GM18502 (cell line): ENCODE data around the gene DCUN1D5.

ENCODE experiments used
- ATAC-seq: cut with Tn5 transposase; IDR thresholded peaks from one replicate; pipeline ENCODE4 v1.9.1; 2021; ENCODE audit warnings: mild to moderate bottlenecking; ENCODE audit not compliant: unreplicated experiment, poor library complexity

DCUN1D5 gene

DNA sequence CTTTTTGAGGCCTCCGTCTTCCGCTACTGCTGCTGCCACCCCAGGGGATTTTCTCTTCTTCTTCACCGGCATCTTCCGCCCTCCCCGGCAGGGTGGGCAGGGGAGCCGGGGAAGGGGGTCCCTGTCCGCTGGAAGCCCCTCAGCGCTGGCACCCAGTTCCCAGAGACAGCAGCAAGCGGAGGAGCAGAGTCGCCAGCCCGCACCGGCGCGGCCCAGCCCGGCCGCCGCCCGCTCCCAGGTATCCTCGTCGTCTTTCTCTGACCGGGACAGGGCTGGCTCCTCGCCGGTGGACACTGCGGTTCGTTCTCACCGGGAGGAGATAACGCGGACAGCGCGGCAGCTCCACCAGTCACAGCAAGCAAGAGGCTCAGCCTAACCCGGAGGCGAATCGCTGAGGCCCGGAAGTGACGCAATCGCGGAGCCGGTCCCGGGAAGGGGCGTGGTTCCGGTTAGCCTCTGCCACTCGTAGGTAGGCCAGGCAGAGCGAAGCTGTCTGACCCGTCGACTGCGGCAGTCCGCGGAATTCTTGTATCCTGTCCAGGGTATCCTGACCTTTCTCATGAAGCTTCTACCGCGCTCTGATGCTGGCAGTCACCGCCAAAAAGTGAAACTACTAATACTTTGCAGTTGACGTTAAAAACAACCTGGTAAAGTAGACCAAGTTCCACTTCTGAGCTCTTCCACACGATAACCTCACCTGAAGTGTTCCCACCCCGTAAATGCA lies at the start of gene DCUN1D5:
TSS of gene DCUN1D5 (minus strand) at position 360 of the 724 bp plus-strand sequence. CDS start at position 72, 288 bp downstream.
- ATAC-seq, result peak; percentile 99

DNA sequence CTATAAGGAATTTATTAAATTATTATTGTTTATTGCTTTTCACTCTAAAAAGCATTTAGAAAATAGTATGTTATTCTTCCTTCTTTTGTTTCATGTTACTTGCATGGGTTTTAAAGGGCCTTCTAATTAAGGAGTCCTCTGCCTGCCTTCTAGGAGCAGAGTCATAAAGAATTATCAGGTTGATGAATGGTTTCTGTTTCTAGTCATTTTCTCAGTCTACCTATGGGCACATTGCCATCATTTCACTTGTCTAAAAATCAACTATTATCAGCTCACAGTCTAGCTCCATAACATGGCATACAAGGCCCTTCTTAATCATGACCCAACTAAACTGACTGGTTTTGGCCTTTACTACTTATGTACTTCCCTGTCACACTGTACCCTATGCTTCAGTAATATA lies 33.5 kb upstream of the DCUN1D5 start:
- no peak for ATAC-seq

GRCh38 chr11:103114836-103115235 lies 22.9 kb upstream of the DCUN1D5 start:
- no peak for ATAC-seq

DNA sequence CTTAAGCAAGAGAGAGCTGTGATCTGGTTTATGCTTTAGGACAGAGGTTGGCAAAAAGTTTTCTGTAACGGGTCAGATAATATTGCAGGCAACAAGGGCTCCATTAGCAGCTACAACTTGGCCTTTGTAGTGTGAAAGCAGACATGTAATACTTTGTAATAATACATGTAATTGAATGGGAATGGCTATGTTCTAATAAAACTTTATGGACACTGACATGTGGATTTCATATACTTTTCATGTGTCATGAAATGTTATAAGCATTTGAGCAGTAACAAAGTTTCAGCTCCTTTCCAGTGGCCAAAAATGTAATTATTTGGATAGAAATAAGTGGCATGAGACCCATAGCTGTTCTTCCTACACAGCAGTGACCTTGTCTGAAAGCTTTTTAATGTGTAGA lies 20.4 kb upstream of the DCUN1D5 start:
- no peak for ATAC-seq

DNA sequence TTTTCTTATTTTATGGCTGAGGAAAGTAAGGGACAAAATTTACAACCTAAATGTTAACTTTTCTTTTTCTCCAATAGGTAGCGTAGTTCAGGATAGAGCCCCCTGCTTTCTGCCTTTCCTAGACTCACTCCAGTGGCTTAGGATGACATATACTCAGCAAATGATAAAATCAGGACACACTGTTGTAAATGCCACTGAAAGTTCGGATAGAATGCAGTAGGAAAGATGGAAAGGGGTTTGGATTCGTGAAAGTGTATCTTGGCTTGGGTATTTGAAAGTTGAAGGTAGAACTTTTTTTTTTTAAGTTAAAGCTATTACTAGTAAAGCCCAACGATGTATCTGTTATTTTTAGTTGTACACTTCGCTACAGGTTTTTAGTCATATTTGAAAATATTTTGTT lies 19.4 kb upstream of the DCUN1D5 start:
- no peak for ATAC-seq

DNA sequence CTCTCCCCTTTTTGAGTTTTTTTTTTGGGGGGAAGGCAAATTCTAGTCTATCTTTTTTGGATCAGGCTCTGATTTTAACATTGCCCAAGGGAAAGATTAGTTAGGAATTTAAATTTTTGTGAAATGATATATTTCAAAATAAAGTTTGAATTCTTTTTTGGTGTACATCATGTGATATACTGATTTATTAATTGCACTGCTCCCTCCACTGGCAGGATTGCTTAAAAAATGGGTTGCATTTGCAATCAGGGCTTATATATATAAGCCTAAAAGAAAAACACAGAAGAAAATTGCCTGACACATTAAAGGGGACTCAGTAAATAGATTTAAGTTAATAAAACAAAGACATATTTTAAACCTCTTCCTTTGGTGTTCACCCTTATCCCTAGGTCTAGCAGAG lies 18.4 kb upstream of the DCUN1D5 start:
- ATAC-seq, result no peak

- ATAC-seq, result peak; percentile 22
These were observed 17.9 kb upstream of the DCUN1D5 start for GRCh38 chr11:103109818-103110388.

DNA sequence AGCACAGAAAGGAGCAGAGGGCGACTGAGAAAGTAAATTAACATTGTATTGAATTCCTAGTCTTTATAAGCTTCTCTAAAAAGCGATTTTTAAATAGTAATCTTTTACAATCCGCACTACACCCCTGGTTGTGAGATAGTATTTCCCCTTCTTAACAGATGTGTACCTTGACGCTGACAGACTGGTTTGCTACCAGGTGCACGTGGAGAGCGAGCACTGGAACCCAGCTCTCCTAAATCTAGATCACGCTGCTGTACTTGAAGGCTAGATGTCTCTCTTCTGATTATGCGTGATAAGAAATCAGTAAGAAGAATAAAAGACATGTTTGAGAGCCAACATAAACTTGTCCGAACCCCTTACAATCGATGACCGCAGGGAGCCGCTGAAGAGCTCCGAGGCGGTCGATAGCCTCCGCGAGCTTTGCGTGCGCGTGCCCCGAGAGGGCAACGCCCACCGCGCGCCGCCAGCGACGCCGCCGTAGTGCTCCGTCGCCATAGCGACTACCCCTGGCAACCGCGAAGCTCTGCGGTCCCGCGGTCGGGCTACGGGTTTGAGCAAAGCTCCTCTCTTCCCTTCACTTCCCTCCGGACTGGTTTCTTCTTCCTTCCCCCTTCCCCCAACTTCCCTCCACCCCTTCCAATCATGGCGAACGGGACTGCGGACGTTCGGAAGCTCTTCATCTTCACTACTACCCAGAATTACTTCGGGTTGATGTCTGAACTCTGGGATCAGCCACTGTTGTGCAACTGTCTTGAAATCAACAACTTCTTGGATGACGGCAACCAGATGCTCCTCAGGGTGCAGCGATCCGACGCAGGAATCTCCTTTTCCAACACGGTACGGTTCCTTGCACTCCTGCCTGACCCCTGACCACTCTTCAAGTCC lies 17.2 kb upstream of the DCUN1D5 start, which contains the start of gene DYNC2H1:
TSS of gene DYNC2H1 (plus strand) at position 494 of the 885 bp plus-strand sequence. CDS start at position 643, 149 bp downstream.
- peak; percentile 100 for ATAC-seq

- no peak for ATAC-seq
These were observed 5.3 kb upstream of the DCUN1D5 start for GRCh38 chr11:103097279-103097678.

- peak; percentile 56 for ATAC-seq
These were observed 728 bp downstream of the DCUN1D5 start for GRCh38 chr11:103091064-103091800.

DNA sequence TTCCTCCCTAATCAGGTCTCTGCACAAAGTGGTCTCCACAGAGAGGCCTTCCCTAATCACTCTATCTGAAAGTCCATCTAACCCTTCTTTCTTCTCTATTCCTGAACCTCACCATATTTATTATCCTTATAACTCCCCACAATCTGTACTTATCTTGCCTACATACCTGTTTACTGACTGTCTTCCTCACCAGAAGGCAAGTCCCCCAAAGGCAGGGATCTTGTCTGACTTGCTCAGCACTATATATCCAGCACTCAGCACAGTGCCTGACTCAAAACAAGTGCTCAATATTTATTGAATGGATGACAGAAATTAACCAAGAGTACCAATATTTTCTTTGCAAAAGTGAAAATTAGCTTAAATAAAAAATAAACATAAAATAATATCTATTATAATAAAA lies 5.5 kb downstream of the DCUN1D5 start:
- ATAC-seq, result no peak

DNA sequence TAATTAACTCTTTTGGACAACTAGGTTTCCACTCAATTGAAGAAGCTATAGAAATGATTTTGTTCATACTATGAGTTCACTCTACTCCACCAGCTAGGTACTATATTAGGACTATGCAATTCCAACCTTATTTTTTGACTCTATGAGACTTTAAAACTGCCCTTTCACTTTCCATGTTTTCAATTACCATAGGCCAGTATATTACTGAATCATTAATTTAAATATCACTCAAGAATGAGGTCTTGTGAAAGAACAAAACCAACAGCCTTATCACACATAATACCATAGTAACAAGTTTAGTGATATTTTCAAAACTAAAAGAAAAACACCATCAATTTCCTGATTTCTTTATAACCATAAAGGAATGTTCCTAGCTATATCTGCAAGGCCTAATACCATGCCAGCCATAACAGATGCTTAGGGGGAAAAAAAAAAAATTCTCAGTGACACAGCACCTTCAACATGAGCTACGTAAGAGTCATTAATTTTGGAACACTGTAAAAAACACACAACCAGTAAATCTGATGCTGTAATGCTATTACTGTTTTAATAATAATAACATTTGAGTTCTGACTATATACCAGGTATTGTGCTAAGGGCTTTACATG lies 6.1 kb downstream of the DCUN1D5 start:
- ATAC-seq, result no peak

GRCh38 chr11:103079833-103080232 lies 12.1 kb downstream of the DCUN1D5 start:
- ATAC-seq, result no peak

DNA sequence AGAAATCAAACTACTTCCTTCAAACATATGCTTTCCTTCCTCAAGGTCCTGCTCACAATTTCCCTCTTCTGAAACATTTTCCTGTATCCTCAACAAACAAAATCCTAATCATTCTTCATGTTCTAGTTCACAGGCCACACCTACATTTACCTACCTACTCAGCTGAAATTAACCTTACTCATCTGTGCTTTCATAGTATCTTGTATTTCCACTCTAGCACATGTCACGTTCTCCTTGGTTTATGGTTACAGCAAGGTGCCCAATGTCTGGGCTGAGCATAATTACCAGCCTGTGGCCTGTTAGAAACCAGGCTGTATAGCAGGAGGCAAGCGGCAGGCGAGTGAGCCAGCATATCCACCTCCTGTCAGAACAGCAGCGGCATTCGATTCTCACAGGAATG lies 13.2 kb downstream of the DCUN1D5 start:
- no peak for ATAC-seq

GRCh38 chr11:103077554-103077953 lies 14.4 kb downstream of the DCUN1D5 start:
- no peak for ATAC-seq

- ATAC-seq, result no peak
These were observed 15.6 kb downstream of the DCUN1D5 start for GRCh38 chr11:103076361-103076760.

GRCh38 chr11:103071008-103071407 lies 21.0 kb downstream of the DCUN1D5 start:
- ATAC-seq, result no peak

GRCh38 chr11:103070142-103070541 lies 21.8 kb downstream of the DCUN1D5 start:
- no peak for ATAC-seq

DNA sequence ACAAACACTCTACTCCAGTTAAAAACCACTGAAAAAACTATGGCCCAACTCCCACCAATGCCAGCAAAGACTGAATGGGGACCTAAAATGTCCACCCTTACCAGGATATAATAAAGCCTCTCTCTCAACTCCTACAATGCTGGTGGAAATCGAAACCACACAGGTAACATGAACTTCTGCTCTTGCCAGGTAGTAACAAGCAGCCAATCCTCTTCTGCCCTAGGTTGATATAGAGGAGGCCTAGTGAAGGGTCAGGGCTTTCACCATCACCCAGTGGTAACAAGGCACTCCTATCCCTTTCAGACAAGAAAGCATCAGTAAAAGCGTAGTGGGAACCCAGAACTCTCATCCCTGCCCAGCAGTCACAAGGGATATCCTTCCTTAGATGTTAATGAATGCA lies 22.6 kb downstream of the DCUN1D5 start:
- ATAC-seq, result no peak

GRCh38 chr11:103067118-103067517 lies 24.8 kb downstream of the DCUN1D5 start:
- no peak for ATAC-seq
